Caco-2 (cell line): ENCODE results near the gene DCHS1. TPM values are rescaled to one million over a fixed set of nuclear protein-coding genes. Genes with fewer than 3 reads are reported as not detected.

ENCODE experiments used
- BruUV-seq: library from RNA; stranded (reverse); fragments of 400-500 nt; replicated peaks from 2 replicates; lab custom pipeline; 2021; lab: Mats Ljungman, UMichigan
- CTCF ChIA-PET: fragments of 300-600 bp; sonication (Branson Sonifier 250); formaldehyde crosslinking; loops from one replicate; lab custom pipeline; 2022; ENCODE audit warnings: antibody characterized with exemption; lab: Charles Lee
- POLR2A ChIA-PET: fragments of 300-600 bp; sonication (Branson Sonifier 250); formaldehyde crosslinking; loops from one replicate; lab custom pipeline; 2022; ENCODE audit warnings: antibody characterized with exemption; lab: Charles Lee
- DNase-seq, 2 experiments: peaks; one replicate each; pipeline versions ENCODE4 v3.0.0 to v3.0.0-alpha.2; 2020 to 2022
- H3K27me3 ChIP-seq: replicated peaks from 2 replicates; pipeline ENCODE4 v1.6.0; 2011; ENCODE audit warnings: low read length; ENCODE audit not compliant: control insufficient read depth, insufficient read depth
- H3K36me3 ChIP-seq: 2 replicates; pipeline ENCODE4 v1.5.1; 2011; ENCODE audit warnings: low read length; ENCODE audit not compliant: control insufficient read depth, insufficient read depth
- H3K4me1 ChIP-seq: fragments of 250-450 bp; sonication (Bioruptor Pico); 2 replicates; pipeline ENCODE4 v1.5.1; 2020; ENCODE audit warnings: mild to moderate bottlenecking
- H3K4me3 ChIP-seq: 2 replicates; pipeline ENCODE4 v1.5.1; 2011; ENCODE audit warnings: low read depth, mild to moderate bottlenecking, control low read depth, low read length
- H3K9me3 ChIP-seq: fragments of 250-450 bp; sonication (Bioruptor Pico); 2 replicates; pipeline ENCODE4 v1.5.1; 2020; ENCODE audit warnings: mild to moderate bottlenecking, moderate library complexity
- H3K27ac Mint-ChIP-seq: one replicate; pipeline ENCODE4 v1.8.0; 2022; ENCODE audit warnings: mixed read lengths; ENCODE audit not compliant: unreplicated experiment
- H3K27me3 Mint-ChIP-seq: one replicate; pipeline ENCODE4 v1.8.0; 2022; ENCODE audit warnings: mixed read lengths; ENCODE audit not compliant: insufficient read depth, unreplicated experiment
- H3K36me3 Mint-ChIP-seq: one replicate; pipeline ENCODE4 v1.8.0; 2022; ENCODE audit warnings: mild to moderate bottlenecking, mixed read lengths; ENCODE audit not compliant: insufficient read depth, unreplicated experiment
- H3K4me1 Mint-ChIP-seq: one replicate; pipeline ENCODE4 v1.8.0; 2022; ENCODE audit warnings: low read depth, mixed read lengths; ENCODE audit not compliant: unreplicated experiment
- H3K4me3 Mint-ChIP-seq: one replicate; pipeline ENCODE4 v1.8.0; 2022; ENCODE audit warnings: mild to moderate bottlenecking, moderate library complexity, mixed read lengths; ENCODE audit not compliant: unreplicated experiment
- H3K9me3 Mint-ChIP-seq: one replicate; pipeline ENCODE4 v1.8.0; 2022; ENCODE audit warnings: mixed read lengths; ENCODE audit not compliant: unreplicated experiment
- intact Hi-C: fragments of 100-400 bp; cut with micrococcal nuclease; formaldehyde crosslinking; loops from one replicate; pipeline ENCODE4 v1.10.0; 2022; ENCODE audit not compliant: unreplicated experiment
- total RNA-seq: library from RNA; stranded (reverse); gene quantifications from 2 replicates; pipeline ENCODE4 v1.2.3, GENCODE V29; 2022
- TF ChIP-seq, protein P1 (sequence below), 2 experiments: fragments of 200-600 bp in 1 of 2; IDR thresholded peaks; 1 replicate in 1 of 2; 2 replicates in 1 of 2; pipeline versions ENCODE4 v1.5.1 to v1.8.0; 2011 to 2022; ENCODE audit warnings: antibody characterized with exemption in 1 of 2, control low read depth in 1 of 2, inconsistent platforms in 1 of 2, low read depth in 1 of 2, low read length in 1 of 2, mild to moderate bottlenecking in 1 of 2, moderate library complexity in 1 of 2; ENCODE audit not compliant: insufficient read depth in 1 of 2, severe bottlenecking in 1 of 2, unreplicated experiment in 1 of 2

The DCHS1 gene
- total RNA-seq, 1 experiment from 2014 or later: 1.7 TPM

DNA sequence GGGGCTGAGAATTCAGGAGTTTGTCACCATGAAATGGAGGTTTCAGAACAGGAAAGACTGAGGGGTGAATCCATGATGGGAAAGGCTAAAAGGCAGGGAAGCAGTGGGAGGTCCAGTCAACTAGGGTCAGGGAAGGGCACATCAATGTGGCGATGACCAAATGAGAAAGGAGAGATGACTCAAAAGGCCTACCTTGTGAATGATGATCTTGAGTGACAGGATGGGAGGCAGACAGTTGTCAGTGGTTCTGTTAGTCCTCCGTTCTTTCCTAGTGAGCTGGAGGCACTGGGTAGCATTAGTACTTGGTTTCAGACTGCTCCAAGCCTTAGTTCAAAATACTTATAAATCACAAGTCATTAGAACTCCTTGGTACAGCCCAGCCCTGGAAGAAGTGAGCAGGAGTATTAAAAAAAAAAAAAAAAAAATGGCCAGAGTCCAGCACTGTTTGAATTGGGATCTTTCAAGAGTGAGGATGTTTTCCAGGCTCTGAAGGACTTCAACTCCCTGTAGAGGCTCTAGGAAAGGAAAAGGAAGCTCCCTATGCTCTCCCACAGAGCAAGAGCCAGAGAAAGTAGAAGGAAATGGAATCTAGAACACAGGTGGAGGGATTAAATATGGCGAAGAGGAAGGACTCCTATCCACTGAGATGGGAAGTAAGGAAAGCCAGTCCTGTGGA lies 8.3 kb upstream of the DCHS1 start:
- Mint-ChIP-seq H3K27ac (no peak overlapping the region), H3K4me3 (no peak overlapping the region), H3K4me1 (no peaks in the 10 kb centered on the region), H3K9me3 (no peaks in the 10 kb centered on the region), H3K36me3 (no peaks in the 10 kb centered on the region), H3K27me3 (peaks cover 12% of the 10 kb centered on the region)
- Histone ChIP-seq H3K4me1 (no peaks in the 10 kb centered on the region), H3K4me3 (no peak overlapping the region), H3K9me3 (no peaks in the 10 kb centered on the region; the same call in 1 of the 2 replicates), H3K36me3 (no peaks in the 10 kb centered on the region), H3K27me3 (no peaks in the 10 kb centered on the region; the same call in 1 of the 2 replicates)
- intact Hi-C loops: no loop called here
- CTCF ChIA-PET: interaction anchor here (1.3 kb wide), 1 partner anchor 52 kb away, joined by 3 read pairs; the partner anchor contains the start of gene TAF10
- no peak for DNase-seq
- POLR2A ChIA-PET: no interaction called here
- TF ChIP-seq, protein P1, sequence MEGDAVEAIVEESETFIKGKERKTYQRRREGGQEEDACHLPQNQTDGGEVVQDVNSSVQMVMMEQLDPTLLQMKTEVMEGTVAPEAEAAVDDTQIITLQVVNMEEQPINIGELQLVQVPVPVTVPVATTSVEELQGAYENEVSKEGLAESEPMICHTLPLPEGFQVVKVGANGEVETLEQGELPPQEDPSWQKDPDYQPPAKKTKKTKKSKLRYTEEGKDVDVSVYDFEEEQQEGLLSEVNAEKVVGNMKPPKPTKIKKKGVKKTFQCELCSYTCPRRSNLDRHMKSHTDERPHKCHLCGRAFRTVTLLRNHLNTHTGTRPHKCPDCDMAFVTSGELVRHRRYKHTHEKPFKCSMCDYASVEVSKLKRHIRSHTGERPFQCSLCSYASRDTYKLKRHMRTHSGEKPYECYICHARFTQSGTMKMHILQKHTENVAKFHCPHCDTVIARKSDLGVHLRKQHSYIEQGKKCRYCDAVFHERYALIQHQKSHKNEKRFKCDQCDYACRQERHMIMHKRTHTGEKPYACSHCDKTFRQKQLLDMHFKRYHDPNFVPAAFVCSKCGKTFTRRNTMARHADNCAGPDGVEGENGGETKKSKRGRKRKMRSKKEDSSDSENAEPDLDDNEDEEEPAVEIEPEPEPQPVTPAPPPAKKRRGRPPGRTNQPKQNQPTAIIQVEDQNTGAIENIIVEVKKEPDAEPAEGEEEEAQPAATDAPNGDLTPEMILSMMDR (IDR thresholded peaks at IDR 0.05; ENCODE audit: insufficient read depth in 1 of 2, low read depth in 1 of 2, low read length in 1 of 2, severe bottlenecking in 1 of 2, unreplicated experiment in 1 of 2): no peak
- BruUV-seq: no TSS peak

DNA sequence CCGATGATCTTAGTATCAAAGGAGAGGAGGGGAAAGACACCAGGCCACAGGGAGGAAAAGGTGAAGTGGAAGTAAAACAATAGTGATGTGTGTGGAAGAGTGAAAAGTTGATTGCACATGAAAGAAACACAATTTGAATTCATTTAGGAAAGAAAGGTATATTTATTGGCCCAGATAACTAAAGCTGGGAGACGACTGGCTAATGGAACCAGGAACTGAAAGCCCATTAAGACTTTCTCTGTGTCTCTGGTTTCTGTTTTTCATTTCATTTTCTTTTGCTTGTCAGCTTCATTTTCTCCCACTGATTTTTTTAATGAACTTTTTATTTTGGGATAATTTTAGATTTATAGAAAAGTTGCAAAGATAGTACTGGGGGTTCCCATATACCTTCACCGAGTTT lies 5.1 kb upstream of the DCHS1 start:
- Histone ChIP-seq H3K4me3 (no peak overlapping the region), H3K36me3 (no peaks in the 10 kb centered on the region), H3K4me1 (no peaks in the 10 kb centered on the region), H3K27me3 (no peaks in the 10 kb centered on the region; the same call in none of the 2 replicates), H3K9me3 (no peaks in the 10 kb centered on the region)
- Mint-ChIP-seq H3K27me3 (peaks cover 17% of the 10 kb centered on the region), H3K27ac (no peak overlapping the region), H3K9me3 (no peaks in the 10 kb centered on the region), H3K4me1 (no peaks in the 10 kb centered on the region), H3K4me3 (no peak overlapping the region), H3K36me3 (no peaks in the 10 kb centered on the region)
- intact Hi-C loops: no loop called here
- POLR2A ChIA-PET: no interaction called here
- CTCF ChIA-PET: no interaction called here
- no TSS peak for BruUV-seq
- DNase-seq: no peak
- TF ChIP-seq, protein P1 (IDR thresholded peaks at IDR 0.05; ENCODE audit: insufficient read depth in 1 of 2, low read depth in 1 of 2, low read length in 1 of 2, severe bottlenecking in 1 of 2, unreplicated experiment in 1 of 2): no peak

DNA sequence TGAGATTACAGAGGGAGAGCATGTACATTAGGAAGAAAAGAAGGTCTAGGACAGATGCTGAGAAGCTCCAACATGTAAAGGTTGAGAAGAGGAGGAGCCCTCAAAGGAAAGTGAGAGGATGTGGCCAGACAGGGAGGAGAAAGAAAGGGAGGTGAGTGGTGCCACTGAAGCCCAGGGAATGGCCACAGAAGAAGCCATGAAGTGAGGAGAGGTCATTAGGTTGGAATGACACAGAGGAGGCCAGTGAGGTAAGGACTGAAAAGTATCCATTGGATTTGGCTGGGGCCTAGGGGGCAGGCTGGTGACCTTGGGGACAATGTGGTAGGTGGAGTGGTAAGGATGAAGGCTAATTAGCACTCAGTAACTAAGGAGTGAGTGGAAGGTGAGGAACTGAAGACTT lies 3.0 kb upstream of the DCHS1 start:
- no peaks in the 10 kb centered on the region for H3K4me1 ChIP-seq
- no TSS peak for BruUV-seq
- no peak overlapping the region for H3K4me3 ChIP-seq
- no peaks in the 10 kb centered on the region for H3K36me3 ChIP-seq
- H3K27ac Mint-ChIP-seq: no peak overlapping the region
- POLR2A ChIA-PET: no interaction called here
- no peaks in the 10 kb centered on the region for H3K4me1 Mint-ChIP-seq
- no peak overlapping the region for H3K4me3 Mint-ChIP-seq
- no peaks in the 10 kb centered on the region for H3K36me3 Mint-ChIP-seq
- intact Hi-C loops: no loop called here
- DNase-seq: no peak
- no peaks in the 10 kb centered on the region for H3K9me3 ChIP-seq
- peaks cover 1% of the 10 kb centered on the region for H3K27me3 ChIP-seq
- CTCF ChIA-PET: no interaction called here
- peaks cover 14% of the 10 kb centered on the region for H3K27me3 Mint-ChIP-seq
- no peaks in the 10 kb centered on the region for H3K9me3 Mint-ChIP-seq
- TF ChIP-seq, protein P1 (IDR thresholded peaks at IDR 0.05; ENCODE audit: insufficient read depth in 1 of 2, low read depth in 1 of 2, low read length in 1 of 2, severe bottlenecking in 1 of 2, unreplicated experiment in 1 of 2): no peak
